HG03558 (cell line): ENCODE data around the gene PRR27.

ENCODE experiments used
- ATAC-seq: cut with Tn5 transposase; IDR thresholded peaks from one replicate; pipeline ENCODE4 v1.9.1; 2021; ENCODE audit warnings: moderate number of reproducible peaks; ENCODE audit not compliant: unreplicated experiment; ENCODE audit errors: extremely low read depth

PRR27 gene

GRCh38 chr4:70153937-70154336 lies at the start of gene PRR27:
Gene PRR27, plus strand, starts transcription at chr4:70154237. Its CDS starts 139 bp downstream, at chr4:70154376.
- no peak for ATAC-seq

- no peak for ATAC-seq
Measured at GRCh38 chr4:70110917-70111316, 43.1 kb upstream of the PRR27 start.

- no peak for ATAC-seq
Measured at GRCh38 chr4:70113656-70114055, 40.4 kb upstream of the PRR27 start.

DNA sequence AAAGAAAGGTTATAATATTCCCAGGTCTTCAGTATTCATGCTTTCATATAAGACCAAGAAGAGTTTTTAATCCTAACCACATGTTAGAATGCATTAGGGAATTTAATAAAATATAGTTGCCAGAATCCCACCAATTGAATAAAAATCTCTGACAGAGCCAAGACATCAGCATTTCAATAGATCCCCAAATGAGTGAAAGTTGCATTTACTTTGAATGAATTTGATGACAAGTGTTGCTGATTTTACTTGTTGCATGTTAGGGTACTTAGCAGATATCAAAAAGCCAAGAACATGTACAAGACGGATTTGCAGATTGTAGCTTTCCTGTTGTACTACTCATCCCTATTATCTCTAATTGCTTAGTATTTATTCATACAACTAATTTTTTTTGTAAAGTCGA lies 39.9 kb upstream of the PRR27 start:
- no peak for ATAC-seq

DNA sequence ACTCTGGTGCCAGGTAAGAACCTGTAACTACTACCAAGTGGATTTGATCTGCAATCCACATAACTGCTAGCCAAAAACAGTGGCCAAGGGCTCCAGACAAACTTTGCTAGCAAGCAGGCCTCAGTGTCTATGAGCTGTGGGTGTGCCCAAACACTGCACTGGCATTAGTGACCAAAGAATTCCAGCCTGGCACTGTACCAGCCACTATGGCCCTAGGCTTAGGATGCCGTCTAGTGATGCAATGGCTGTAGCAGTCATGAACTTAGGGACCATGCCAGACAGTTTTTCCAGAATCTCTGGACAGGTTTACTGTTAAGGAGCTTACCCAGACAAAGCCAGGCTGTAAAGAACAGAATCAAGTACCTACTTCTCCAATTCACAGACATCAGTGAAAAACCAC lies 33.7 kb upstream of the PRR27 start:
- no peak for ATAC-seq

DNA sequence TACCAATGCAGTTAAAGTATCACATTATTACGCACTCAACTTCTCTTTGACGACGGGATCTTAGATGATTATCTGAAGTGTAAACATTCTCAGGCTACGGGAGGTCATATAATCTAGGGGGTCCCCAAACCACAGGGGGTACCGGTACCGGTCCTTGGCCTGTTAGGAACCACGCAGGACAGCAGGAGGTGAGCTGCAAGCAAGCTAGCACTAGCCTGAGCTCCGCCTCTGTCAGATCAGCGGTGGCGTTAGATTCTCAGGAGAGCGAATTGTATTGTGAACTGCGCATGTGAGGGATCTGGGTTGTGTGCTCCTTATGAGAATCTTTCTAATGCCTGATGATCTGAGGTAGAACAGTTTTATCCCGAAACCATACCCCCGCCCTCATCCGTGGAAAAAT lies 20.6 kb upstream of the PRR27 start:
- ATAC-seq, result no peak

DNA sequence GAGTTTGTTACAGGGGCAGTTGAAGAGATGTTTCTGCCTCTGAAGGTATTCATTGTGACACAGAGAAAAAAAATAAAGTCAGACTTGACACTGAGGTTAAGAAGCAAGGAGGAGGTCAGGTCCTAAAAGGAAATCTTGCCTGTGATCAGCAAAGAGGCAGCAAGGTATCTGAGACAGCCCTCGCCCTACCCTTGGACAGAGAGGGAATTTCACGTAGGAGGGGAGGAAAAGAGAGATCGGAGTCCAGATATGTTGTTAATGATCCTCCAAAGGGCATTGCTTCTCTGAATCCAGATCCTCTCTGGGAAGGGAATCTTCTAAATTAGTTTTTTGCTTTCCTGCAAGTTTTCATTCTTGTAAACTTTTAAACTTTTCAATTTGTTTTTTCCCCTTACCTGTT lies 15.3 kb upstream of the PRR27 start:
- ATAC-seq, result no peak

DNA sequence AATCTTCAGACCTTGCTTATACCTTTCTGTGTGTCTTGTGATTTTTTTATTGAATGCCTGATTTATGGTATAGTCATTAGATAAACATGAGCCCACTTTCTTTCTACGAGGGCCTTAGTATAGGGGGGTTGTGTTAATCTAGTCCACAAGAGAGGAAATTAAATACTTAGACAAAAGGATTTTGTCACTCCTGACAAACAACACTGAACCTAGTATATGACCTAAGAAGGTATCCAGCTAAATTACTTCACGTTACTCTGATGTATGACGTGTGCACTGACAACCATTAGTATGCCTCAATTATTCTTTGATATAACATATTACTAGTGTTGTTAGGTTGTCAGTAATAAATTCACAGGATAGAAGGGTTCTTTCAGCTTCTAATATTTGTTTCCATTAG lies 2.8 kb upstream of the PRR27 start:
- ATAC-seq, result no peak

GRCh38 chr4:70152088-70152487 lies 1.9 kb upstream of the PRR27 start:
- no peak for ATAC-seq

- ATAC-seq, result no peak
Measured at GRCh38 chr4:70158576-70158975, 4.5 kb downstream of the PRR27 start.

DNA sequence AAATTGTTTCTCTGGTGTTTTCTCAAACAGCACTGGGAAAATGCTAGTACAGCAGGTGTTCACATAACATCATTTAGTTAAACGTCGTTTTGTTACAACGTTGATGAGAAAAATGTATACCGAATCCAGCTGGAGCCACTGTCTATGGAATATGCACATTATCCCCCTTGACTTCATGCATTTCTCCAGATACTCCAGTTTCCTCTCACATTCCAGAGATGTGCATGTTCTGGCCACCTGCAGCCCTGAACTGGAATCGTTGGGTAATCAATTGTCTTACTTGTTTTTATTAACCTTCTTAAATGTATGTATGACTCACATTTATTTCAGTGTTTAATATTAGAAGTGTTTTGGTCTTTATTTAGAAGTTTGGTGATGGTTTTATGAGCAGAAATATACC lies 23.1 kb downstream of the PRR27 start:
- ATAC-seq, result no peak

- no peak for ATAC-seq
Measured at GRCh38 chr4:70178075-70178660, 24.1 kb downstream of the PRR27 start.

DNA sequence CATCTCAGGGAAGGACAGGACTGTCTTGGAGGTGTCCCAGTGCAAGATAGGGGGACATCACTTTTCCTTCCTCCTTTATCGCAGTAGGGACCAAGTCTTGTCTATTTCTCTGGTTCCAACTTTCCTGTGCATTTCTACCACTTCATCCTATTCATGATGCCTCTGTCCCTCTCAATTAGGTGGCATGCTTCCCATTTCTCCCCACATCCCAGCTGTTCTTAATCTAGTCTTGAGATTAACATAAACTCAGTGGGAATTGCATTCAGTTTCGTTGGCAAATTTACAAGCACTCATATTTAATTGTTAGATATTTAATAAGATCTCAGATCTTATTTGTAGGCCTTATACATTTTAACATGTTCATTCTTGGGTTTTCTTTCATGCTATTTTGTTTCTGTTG lies 25.8 kb downstream of the PRR27 start:
- no peak for ATAC-seq

GRCh38 chr4:70181864-70182263 lies 27.8 kb downstream of the PRR27 start:
- no peak for ATAC-seq

DNA sequence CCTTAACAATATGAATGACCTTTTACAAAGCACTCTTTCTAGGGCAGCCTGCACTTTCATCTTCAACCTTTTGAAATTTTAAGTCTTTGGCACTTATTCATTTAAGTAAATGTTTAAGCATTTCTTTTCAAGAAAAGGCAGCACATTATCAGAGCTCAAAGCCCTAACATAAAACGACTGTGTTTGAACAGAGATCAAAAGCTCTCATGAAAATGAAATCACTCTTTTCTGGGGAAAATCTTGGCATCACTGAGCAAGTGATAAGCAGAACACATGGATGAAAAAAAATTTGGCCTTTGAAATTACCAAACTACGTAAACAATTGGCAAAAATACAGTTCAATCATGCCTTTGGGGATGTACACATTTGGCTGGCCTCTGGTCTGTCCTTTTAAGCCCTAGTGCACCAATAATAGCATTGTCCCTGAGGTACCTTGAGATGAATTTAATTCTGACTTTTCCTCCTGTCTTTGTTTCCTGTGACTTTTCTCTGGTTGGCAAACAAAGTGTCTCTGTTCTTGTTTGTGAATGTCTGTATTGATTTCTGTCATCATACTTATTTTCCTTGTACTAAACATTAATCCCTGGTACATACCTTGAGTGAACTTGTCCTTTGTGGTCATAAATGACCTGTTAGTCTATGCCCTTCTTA lies 28.6 kb downstream of the PRR27 start:
- no peak for ATAC-seq

DNA sequence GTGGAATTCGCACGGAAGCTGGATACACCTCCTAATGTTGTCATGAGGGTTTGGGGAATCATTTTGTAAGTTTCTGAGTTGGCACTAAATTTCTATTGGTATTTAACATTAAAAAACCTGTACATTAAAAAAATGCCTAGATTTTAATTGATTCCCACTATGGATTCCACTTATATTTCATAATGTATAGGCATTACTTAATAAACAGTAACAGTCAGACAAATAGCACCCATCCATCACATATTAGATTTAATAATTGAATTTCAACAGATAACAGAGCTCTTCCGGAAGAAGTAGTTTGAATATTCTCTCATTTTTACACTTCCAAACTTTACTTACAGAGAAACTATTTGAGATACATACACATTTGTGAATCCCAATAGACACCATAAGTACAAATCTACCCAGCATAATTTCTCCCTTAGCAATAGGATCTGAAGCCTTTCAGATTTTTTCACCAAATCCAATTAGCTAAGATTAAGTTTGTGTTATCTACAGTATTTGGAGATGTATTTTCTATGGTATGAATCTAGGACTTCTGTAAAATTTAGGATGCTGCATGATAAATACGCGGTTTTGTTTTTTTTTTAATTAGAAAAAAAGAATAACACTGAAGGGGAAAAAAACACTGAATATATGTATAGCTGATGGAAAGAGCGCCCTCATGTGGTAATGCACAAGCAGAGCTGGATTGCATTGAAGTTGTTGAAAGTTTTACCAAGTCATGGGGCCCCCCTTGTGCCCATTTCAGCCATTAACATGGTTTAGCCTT lies 29.3 kb downstream of the PRR27 start:
- peak; percentile 57 for ATAC-seq

DNA sequence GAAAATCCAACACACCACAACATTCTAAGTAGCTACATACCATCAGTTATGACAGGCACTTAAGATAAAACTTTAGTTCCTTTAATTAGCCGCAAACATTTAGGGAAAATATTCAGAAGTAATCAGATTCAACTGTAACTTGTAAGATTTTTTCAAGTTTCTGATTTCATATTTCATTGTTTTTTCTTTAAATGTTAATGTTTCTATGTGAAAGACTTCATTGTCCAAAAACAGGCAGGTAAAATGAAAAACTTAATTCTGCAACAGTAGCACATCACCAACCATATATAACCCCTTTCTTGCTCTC lies 29.9 kb downstream of the PRR27 start:
- no peak for ATAC-seq

DNA sequence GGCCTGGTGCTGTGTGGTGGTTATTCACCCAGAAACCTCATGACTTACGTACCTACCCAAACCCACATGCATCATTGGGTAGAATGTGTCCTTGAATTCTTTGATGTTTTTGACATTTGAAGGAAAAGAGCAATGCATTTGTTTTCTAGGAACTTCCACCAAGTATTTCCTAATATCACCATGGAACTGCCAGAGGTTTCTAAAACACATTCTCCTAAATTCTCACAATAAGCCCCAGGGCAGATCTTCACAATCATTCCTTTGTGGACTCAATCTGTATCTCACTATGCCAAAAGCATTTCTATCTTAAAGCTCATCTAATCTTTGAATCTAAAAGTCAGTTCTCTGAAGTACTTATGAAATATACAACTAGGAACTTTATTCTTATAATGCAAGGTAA lies 33.2 kb downstream of the PRR27 start:
- no peak for ATAC-seq

DNA sequence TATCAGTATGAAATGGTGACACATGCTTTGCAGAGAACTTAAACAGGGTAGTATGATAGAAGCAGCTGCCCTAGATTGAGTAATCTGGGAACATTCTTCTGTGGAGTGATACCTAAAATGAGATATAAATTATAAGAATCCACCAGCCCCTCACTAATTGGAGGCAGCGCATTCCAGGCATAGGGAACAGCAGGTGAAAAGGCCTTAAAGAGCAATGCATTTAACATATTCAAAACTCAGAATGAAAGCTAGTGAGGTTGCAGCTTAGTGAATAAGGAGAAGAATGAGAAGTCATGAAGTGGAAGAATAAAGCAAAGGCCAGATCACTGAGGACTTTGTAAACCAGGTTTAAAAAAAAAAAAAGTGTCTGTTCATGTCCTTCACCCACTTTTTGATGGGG lies 36.5 kb downstream of the PRR27 start:
- no peak for ATAC-seq

DNA sequence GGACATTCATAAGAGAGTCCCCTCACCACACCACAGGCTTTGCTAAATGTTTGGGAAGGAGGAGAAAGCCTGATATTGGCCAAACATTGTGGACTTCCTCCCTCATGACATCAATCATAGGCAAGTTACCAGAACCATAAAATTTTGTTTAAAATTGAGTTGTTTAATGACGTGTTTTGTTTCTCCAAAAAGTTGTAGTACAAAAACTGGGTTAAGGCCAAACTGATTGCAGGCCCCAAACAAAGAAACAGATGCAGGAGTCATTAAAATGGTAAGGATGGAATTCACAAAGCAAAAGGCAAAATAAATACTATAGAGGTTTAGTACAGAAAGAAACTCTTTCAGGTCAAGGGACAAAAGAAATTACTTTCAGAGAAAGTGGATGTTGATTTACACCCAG lies 37.6 kb downstream of the PRR27 start:
- no peak for ATAC-seq

- ATAC-seq, result no peak
Measured at GRCh38 chr4:70192895-70193294, 38.9 kb downstream of the PRR27 start.

DNA sequence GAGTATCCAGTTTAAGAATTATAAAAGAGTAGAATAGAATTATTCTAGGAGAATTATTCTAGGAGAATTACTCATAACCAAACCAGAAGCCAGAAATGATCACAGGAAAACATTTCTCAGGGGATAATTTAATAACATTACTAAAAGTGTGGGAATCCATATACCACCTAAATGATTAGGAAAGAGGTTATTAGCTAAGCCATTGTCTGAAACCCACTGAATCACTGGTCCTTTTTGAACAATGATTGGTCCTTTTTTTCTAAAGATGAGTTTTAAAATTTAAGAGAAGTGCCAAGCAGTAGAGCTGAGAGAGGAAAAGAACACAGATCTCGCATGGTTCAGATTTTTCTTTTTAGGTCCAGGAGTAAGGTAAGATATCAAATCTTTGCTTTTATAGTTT lies 41.4 kb downstream of the PRR27 start, which contains the start of gene ODAM:
ODAM (plus strand) TSS at position 301 of the 400 bp plus-strand sequence. CDS start 819 bp downstream, outside the sequence.
- no peak for ATAC-seq
